A549 (cell line): Measurements from ENCODE around the gene DSG2. TPM values are rescaled to one million over a fixed set of nuclear protein-coding genes. Genes with fewer than 3 reads are reported as not detected.

ENCODE experiments used
- ATAC-seq, 2 experiments: fragments of 200-7000 bp in 1 of 2; fragments of >200 bp in 1 of 2; cut with Nextera tagmentation in 1 of 2; cut with Tn5 transposase in 1 of 2; 3 replicates each; pipeline versions ENCODE4 v1.8.0 to v1.9.1; 2018 to 2020; ENCODE audit warnings: mild to moderate bottlenecking in 1 of 2, moderate library complexity in 1 of 2
- CTCF ChIA-PET: fragments of 300-600 bp; sonication (Branson Sonifier 250); formaldehyde crosslinking; extraction: SDS; loops from one replicate; lab custom pipeline; 2021; ENCODE audit warnings: antibody characterized with exemption, inconsistent platforms; lab: Yijun Ruan, JAX
- POLR2A ChIA-PET: fragments of 350-600 bp; formaldehyde crosslinking; extraction: SDS; loops from one replicate; lab custom pipeline; 2021; ENCODE audit warnings: antibody characterized with exemption, inconsistent platforms; lab: Yijun Ruan, JAX
- DNase-seq, 2 experiments: peaks; one replicate each; pipeline versions ENCODE4 v3.0.0 to v3.0.0-alpha.2; 2011 to 2016; ENCODE audit warnings: low read depth in 1 of 2, low spot score in 1 of 2
- FAIRE-seq: peaks from 2 replicates; lab custom pipeline; 2011; peaks lifted over from hg19 to GRCh38; lab: Jason Lieb, UNC
- H3K27ac ChIP-seq, 2 experiments: fragments of >200 bp; sonication (Bioruptor Twin); formaldehyde crosslinking; 3 replicates each; pipeline ENCODE4 v1.5.1; 2016 to 2017
- H3K4me1 ChIP-seq: fragments of >200 bp; sonication (Bioruptor Twin); formaldehyde crosslinking; 3 replicates; pipeline ENCODE4 v1.6.1; 2016
- H3K4me2 ChIP-seq: fragments of >200 bp; sonication (Bioruptor Twin); formaldehyde crosslinking; 3 replicates; pipeline ENCODE4 v1.6.1; 2016
- H3K4me3 ChIP-seq: fragments of >200 bp; sonication (Bioruptor Twin); formaldehyde crosslinking; 3 replicates; pipeline ENCODE4 v1.5.1; 2016
- H3K9me3 ChIP-seq: fragments of >200 bp; sonication (Bioruptor Twin); formaldehyde crosslinking; 3 replicates; pipeline ENCODE4 v1.6.1; 2016
- CTCF ChIP-seq: fragments of >200 bp; sonication (Bioruptor Twin); formaldehyde crosslinking; IDR thresholded peaks from 3 replicates; pipeline ENCODE4 v1.5.1; 2016
- EHF ChIP-seq: fragments of 250-450 bp; sonication (Bioruptor Pico); IDR thresholded peaks from 2 replicates; pipeline ENCODE4 v1.5.0; 2020; ENCODE audit warnings: mild to moderate bottlenecking
- EP300 ChIP-seq, 2 experiments: fragments of >200 bp; sonication (Bioruptor Twin); formaldehyde crosslinking; IDR thresholded peaks; 2 replicates in 1 of 2; 3 replicates in 1 of 2; pipeline ENCODE4 v1.6.1; 2016 to 2017
- HES2 ChIP-seq: fragments of >200 bp; sonication (Bioruptor Twin); formaldehyde crosslinking; IDR thresholded peaks from 2 replicates; pipeline ENCODE4 v1.6.1; 2016
- HOXA7 ChIP-seq: fragments of 250-450 bp; sonication (Bioruptor Pico); IDR thresholded peaks from 2 replicates; pipeline ENCODE4 v1.5.0; 2020; ENCODE audit warnings: mild to moderate bottlenecking, moderate library complexity
- HOXB5 ChIP-seq: fragments of 250-450 bp; sonication (Bioruptor Pico); IDR thresholded peaks from 2 replicates; pipeline ENCODE4 v1.5.0; 2020; ENCODE audit warnings: mild to moderate bottlenecking, moderate library complexity
- MAFK ChIP-seq: fragments of 450-650 bp; IDR thresholded peaks from 2 replicates; pipeline ENCODE4 v1.6.1; 2014; ENCODE audit not compliant: partially characterized antibody
- MAX ChIP-seq: IDR thresholded peaks from 2 replicates; pipeline ENCODE4 v1.6.1; 2012
- NFE2L2 ChIP-seq: fragments of 150-350 bp; conservative IDR thresholded peaks from 2 replicates; pipeline ENCODE4 v1.6.1; 2014; ENCODE audit warnings: low read length
- NPAS2 ChIP-seq: fragments of 250-450 bp; sonication (Bioruptor Pico); IDR thresholded peaks from 2 replicates; pipeline ENCODE4 v1.8.0; 2022; ENCODE audit warnings: mild to moderate bottlenecking, moderate library complexity, borderline replicate concordance
- RAD21 ChIP-seq, 2 experiments: fragments of >200 bp in 1 of 2; sonication (Bioruptor Twin) in 1 of 2; formaldehyde crosslinking in 1 of 2; IDR thresholded peaks in 1 of 2; conservative IDR thresholded peaks in 1 of 2; 2 replicates in 1 of 2; 3 replicates in 1 of 2; pipeline ENCODE4 v1.6.1; 2012 to 2018; ENCODE audit warnings: inconsistent platforms in 1 of 2
- RARB ChIP-seq: fragments of 250-450 bp; sonication (Bioruptor Pico); IDR thresholded peaks from 2 replicates; pipeline ENCODE4 v1.8.0; 2021; ENCODE audit warnings: mild to moderate bottlenecking, moderate library complexity
- RCOR1 ChIP-seq: fragments of 150-350 bp; IDR thresholded peaks from 2 replicates; pipeline ENCODE4 v1.6.1; 2014; ENCODE audit warnings: antibody characterized with exemption, low read length, low read depth
- REST ChIP-seq: fragments of 200-600 bp; sonication (generic); IDR thresholded peaks from 2 replicates; pipeline ENCODE4 v1.6.1; 2016; ENCODE audit warnings: antibody characterized with exemption, mild to moderate bottlenecking, moderate library complexity
- SMC3 ChIP-seq: fragments of >200 bp; sonication (Bioruptor Twin); formaldehyde crosslinking; IDR thresholded peaks from 3 replicates; pipeline ENCODE4 v1.6.1; 2018; ENCODE audit warnings: inconsistent platforms
- SREBF2 ChIP-seq: fragments of 450-650 bp; IDR thresholded peaks from 2 replicates; pipeline ENCODE4 v1.6.1; 2014; ENCODE audit warnings: mild to moderate bottlenecking, moderate library complexity
- TFCP2L1 ChIP-seq: fragments of 250-450 bp; sonication (Bioruptor Pico); IDR thresholded peaks from 2 replicates; pipeline ENCODE4 v1.5.0; 2021; ENCODE audit warnings: mild to moderate bottlenecking
- ZFP36 ChIP-seq: fragments of 450-650 bp; IDR thresholded peaks from 2 replicates; pipeline ENCODE4 v1.6.1; 2014; ENCODE audit warnings: borderline replicate concordance; ENCODE audit not compliant: partially characterized antibody
- ZSCAN20 ChIP-seq: fragments of 250-450 bp; sonication (Bioruptor Pico); IDR thresholded peaks from 2 replicates; pipeline ENCODE4 v1.8.0; 2022; ENCODE audit warnings: mild to moderate bottlenecking, moderate library complexity
- WGBS: methylation state at CpG from one replicate; pipeline ENCODE4 v1.1.6; 2017; ENCODE audit errors: missing lambda C conversion rate; 5-methylcytosine and 5-hydroxymethylcytosine counted together
- polyA plus RNA-seq, 4 experiments: library from polyadenylated mRNA; depleted of rRNA in 3 of 4; stranded (reverse); fragments of >200 nt; fragmentation: RNase III in 1 of 4; extraction: RNeasy Plus Mini Kit Qiagen cat#74134 plus additional on column Dnase treatment in 1 of 4; gene quantifications; 2 replicates in 3 of 4; 3 replicates in 1 of 4; pipeline ENCODE4 v1.2.3, GENCODE V29; 2011 to 2017
- TF ChIP-seq, protein P1 (sequence below): fragments of 250-450 bp; sonication (Bioruptor Pico); IDR thresholded peaks from 2 replicates; pipeline ENCODE4 v1.5.0; 2021; ENCODE audit warnings: mild to moderate bottlenecking, moderate library complexity, borderline replicate concordance
- TF ChIP-seq, protein P2 (sequence below): fragments of >200 bp; sonication (Bioruptor Twin); formaldehyde crosslinking; IDR thresholded peaks from 3 replicates; pipeline ENCODE4 v1.6.1; 2016

DSG2 gene
- polyA plus RNA-seq, 2 of the 4 experiments (the other 2 are of a cell fraction), result 40.0 to 91.7 TPM

- TF ChIP-seq MAFK, result no peak
- TF ChIP-seq HOXA7 (CRISPR knock-in tag), result no peak
- no peak for TF ChIP-seq MAX
- TF ChIP-seq EHF (CRISPR knock-in tag), result no peak
- TF ChIP-seq SMC3, result no peak
- TF ChIP-seq HES2, result no peak
- TF ChIP-seq EP300 (IDR thresholded peaks at IDR 0.05), result no peak
- no peak for TF ChIP-seq SREBF2
- no peak for TF ChIP-seq REST
- no peak for FAIRE-seq
- peaks cover 39% of the 10 kb centered on the region for H3K4me1 ChIP-seq
- no peak for ATAC-seq
- no peak overlapping the region for H3K4me2 ChIP-seq
- no peaks in the 10 kb centered on the region for H3K9me3 ChIP-seq
- H3K4me3 ChIP-seq, result no peak overlapping the region
- DNase-seq, result no peak
- no peak overlapping the region for H3K27ac ChIP-seq
- 86% methylated on average over 9 of the region's 9 CpGs for WGBS
- POLR2A ChIA-PET, result no interaction called here
- CTCF ChIA-PET, result no interaction called here
These were observed 5.3 kb upstream of the DSG2 start for GRCh38 chr18:31492671-31493070.

- 77% methylated on average over 5 of the region's 7 CpGs for WGBS
- FAIRE-seq, result no peak
- no peak for TF ChIP-seq NFE2L2
- TF ChIP-seq RCOR1, result no peak
- no peak for TF ChIP-seq HES2
- no peak for TF ChIP-seq TFCP2L1 (CRISPR knock-in tag)
- TF ChIP-seq, protein P1, sequence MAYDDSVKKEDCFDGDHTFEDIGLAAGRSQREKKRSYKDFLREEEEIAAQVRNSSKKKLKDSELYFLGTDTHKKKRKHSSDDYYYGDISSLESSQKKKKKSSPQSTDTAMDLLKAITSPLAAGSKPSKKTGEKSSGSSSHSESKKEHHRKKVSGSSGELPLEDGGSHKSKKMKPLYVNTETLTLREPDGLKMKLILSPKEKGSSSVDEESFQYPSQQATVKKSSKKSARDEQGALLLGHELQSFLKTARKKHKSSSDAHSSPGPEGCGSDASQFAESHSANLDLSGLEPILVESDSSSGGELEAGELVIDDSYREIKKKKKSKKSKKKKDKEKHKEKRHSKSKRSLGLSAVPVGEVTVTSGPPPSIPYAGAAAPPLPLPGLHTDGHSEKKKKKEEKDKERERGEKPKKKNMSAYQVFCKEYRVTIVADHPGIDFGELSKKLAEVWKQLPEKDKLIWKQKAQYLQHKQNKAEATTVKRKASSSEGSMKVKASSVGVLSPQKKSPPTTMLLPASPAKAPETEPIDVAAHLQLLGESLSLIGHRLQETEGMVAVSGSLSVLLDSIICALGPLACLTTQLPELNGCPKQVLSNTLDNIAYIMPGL, result no peak
- no peak for TF ChIP-seq ZSCAN20 (CRISPR knock-in tag)
- TF ChIP-seq RARB (CRISPR knock-in tag), result no peak
- TF ChIP-seq HOXB5 (CRISPR knock-in tag), result no peak
- no peak for TF ChIP-seq NPAS2 (CRISPR knock-in tag)
- no peak for TF ChIP-seq ZFP36
- TF ChIP-seq, protein P2, sequence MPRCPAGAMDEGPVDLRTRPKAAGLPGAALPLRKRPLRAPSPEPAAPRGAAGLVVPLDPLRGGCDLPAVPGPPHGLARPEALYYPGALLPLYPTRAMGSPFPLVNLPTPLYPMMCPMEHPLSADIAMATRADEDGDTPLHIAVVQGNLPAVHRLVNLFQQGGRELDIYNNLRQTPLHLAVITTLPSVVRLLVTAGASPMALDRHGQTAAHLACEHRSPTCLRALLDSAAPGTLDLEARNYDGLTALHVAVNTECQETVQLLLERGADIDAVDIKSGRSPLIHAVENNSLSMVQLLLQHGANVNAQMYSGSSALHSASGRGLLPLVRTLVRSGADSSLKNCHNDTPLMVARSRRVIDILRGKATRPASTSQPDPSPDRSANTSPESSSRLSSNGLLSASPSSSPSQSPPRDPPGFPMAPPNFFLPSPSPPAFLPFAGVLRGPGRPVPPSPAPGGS, result no peak
- TF ChIP-seq CTCF, result no peak
- TF ChIP-seq RAD21 (conservative IDR thresholded peaks at IDR 0.05 in 1 of 2, IDR thresholded peaks at IDR 0.05 in 1 of 2), result no peak
- TF ChIP-seq, all 56 proteins: peak for 0
- ChIA-PET CTCF (interaction anchor here (0.6 kb wide), 1 partner anchor 82 kb away, joined by 3 read pairs; no protein-coding TSS in a partner anchor), POLR2A (no interaction called here)
- Histone ChIP-seq H3K4me1 (peaks cover 34% of the 10 kb centered on the region), H3K4me2 (no peak overlapping the region), H3K4me3 (no peak overlapping the region), H3K9me3 (no peaks in the 10 kb centered on the region), H3K27ac (no peak overlapping the region)
- ATAC-seq (no peak), DNase-seq (no peak)
These were observed 4.8 kb upstream of the DSG2 start for GRCh38 chr18:31493171-31493570.
